Ammon's horn (tissue), 1 donor: ENCODE measurements around the gene USP31.
"Not testable (repeated sequence)": the region's sequence is repeated elsewhere in the genome, so short reads cannot be mapped to it uniquely, and the experiment has no call there.

Experiments
- DNase-seq: peaks from one replicate; pipeline ENCODE4 v3.0.0-alpha.2; 2016; ENCODE audit warnings: low spot score

USP31 gene

DNA sequence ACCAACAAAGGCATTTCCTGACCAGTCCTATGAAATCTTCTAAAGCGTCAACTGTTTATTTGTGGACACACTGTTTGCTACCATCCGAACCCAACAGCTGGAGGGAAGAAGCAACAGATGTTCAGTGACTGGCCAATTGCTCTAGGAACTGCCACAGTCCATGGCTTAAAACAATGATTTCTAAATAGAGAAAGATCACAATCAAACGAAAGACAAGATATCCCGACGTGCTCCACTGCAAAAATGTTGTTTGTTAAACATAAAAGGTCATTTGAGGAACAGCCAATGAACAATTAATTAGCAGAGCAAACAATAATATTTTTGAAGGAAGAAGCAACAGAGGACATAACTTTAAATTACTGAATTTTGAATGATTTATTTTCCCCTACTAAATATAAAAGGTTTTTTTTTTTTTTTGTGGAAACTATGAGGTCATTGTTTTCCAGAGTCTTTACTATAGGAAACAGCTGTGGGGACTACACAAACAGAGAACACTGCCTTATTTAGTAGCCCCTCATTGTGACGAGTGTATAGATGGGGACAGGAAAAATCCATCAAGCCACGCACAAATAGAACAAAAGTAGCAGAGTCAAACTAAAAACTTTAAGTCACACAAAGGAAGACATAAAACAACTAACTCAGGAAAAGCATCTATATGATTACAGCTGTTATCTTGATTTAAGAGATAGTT lies 17.2 kb downstream of the USP31 start:
- peak; percentile 78 for DNase-seq

DNA sequence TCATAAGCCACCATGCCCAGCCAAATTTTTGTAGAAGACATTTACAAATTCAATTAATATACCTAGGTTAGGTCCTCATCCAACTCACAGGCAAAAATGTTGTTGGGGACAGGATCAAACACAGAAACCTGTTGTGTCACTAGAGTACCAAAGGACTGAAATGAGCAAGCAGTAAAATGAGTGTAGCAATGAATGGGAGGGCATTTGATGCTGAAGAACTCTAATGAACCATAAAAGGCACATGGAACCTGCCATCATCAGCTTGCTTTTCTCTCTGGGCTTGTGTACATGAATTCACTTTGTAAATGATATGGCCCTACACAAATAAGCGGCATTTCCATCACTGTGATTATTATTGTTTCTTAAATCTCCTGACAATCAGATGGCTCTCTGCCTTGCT lies 17.8 kb downstream of the USP31 start:
- no peak for DNase-seq

- DNase-seq, result no peak
Measured at GRCh38 chr16:23131036-23131435, 18.2 kb downstream of the USP31 start.

DNA sequence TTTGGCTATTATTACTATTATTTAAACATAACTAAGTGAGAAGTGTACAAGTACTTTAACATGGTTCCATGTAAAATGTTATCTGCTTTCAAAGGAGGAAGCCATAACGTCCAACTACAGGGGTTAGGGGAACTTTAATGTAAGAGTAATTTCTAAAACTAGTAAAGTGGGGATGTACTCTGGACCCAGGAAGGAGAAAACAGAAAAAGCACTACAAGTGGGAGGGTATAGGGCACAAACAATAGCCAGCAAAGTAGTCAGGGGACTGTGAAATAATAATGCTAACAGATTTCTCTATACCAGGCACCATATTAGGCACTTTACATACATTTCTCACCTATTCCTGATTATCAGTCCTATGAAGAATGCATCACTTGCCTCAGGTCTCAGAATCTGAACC lies 19.6 kb downstream of the USP31 start:
- DNase-seq, result no peak

DNA sequence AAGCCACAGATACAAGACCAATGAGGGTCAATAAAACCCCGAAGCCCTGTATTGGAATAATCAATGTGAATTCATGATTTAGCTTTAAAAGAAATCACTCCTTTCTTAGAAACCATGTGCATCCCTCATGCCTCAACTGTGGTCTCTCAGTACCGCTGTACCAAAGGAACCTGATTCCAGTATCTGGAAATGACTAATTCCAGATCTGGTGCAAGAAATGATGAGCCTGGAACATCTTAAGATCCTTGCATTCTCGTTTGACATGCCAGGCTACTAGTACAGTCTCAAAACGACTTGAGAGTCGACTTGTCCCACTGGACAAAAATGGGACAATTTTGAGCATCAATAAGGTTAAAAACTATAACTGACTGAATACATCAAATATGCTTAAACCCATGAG lies 21.2 kb downstream of the USP31 start:
- DNase-seq, result no peak

- DNase-seq, result no peak
Measured at GRCh38 chr16:23125277-23125676, 24.0 kb downstream of the USP31 start.

DNA sequence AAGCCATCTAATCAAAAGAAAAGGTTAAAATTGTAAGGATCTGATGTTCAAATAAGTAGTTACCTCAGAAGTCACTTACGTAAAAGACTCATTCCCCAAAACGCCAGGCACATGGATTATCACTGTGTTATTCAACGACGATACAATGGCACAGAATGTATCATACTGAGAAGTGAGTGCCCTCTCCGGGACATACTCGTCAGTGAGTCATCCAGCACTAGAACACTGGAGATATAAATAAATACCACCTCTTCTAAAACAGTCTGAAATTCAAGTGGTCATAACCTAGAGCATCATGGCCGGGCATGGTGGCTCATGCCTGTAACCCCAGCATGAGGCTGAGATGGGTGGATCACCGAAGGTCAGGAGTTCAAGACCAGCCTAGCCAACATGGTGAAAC lies 24.9 kb downstream of the USP31 start:
- DNase-seq, result peak; percentile 43

- DNase-seq, result no peak
Measured at GRCh38 chr16:23122144-23122543, 27.1 kb downstream of the USP31 start.

DNA sequence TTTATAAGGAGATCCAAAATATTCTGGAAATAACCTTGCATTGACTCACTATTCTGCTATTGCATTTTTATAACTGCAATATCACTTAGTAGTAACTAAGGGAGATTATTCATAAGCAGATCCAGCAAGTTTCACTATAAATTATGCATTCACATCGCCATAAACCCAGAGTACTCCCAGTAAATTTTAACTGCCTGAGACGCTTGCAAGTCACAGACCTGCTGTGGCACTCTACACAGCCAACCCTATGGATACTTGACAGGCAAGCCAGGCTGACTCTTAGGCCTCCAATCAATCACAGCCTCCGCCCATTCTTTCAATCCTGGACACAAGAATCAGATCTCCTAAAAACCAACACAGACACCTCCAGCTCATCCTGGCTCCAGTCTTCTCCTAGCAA lies 28.2 kb downstream of the USP31 start:
- no peak for DNase-seq

DNA sequence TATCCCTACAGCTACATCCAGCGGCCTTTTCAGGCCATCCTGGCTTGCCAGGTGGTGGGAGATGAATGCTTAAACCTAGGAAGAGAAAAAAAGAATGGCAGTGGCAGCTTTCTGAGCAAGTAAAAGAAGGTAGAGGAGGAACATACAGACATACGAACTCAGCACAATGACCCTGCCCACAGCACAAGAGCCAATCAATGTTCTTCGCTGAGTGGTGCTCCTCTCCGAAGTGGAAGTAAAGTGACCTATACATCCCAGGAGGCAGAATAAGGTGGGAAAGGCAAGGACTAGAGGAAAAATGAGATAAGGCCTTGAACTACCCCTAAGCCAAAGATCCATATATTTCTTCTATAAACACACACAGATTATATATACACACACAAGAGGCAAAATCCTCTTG lies 28.7 kb downstream of the USP31 start:
- no peak for DNase-seq

GRCh38 chr16:23119570-23119969 lies 29.7 kb downstream of the USP31 start:
- no peak for DNase-seq

DNA sequence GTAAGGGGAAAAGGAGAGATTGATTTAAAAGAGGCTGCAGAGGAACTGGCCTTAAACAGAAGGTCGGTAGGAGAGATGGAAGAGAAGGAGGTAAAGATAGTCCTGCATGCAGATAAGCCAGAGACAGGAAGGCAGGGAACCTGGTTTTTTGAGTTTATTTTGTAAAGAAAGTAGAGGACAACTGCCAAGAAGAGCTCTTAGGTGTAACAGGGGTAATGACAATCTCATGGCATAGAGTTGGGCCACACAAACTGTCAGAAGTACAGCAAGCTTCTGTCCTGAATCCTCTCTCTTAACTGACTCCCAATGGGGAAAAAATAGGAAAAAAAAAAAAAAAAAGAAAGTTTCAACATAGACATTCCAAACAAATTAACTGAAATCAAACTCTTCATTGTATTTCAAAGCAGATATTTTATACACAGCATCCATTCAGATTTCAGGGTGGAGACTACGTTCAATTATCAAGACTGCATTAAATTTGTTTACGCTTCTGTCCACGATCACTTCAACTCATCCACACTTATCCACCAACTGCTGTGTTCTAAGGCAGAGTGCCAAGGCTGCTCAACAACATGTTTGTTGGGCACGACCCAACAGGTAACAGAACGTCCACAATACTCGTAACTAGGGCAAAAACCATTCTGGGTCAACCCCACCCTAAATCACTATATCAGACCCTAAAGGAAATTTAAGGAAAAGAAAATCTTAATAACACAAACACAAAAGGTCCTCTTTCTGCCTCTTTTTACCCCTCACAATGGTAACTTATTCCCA lies 34.9 kb downstream of the USP31 start:
- no peak for DNase-seq

- no peak for DNase-seq
Measured at GRCh38 chr16:23113185-23113584, 36.1 kb downstream of the USP31 start.

- DNase-seq, result no peak
Measured at GRCh38 chr16:23110257-23110899, 38.9 kb downstream of the USP31 start.

DNA sequence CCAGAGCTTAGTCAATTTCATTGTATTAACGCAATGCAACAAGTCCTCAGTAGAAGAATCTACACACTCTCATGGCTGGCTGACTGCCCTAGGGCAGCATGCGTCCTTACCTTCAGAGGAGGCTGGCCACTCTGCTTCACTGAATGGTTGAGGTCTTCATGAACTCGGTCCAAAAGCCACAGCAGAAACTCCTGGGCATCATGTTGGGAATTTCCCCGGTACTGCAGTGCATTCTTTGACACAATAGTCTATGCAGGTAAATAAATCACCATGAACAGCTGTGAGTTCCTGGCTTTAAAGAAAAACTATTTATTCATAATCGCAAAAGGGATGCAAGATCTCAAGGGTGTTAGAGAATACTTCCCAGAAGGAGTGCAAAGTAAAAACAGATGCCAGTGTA lies 41.3 kb downstream of the USP31 start:
- no peak for DNase-seq

- DNase-seq, result no peak
Measured at GRCh38 chr16:23107117-23107516, 42.1 kb downstream of the USP31 start.

DNA sequence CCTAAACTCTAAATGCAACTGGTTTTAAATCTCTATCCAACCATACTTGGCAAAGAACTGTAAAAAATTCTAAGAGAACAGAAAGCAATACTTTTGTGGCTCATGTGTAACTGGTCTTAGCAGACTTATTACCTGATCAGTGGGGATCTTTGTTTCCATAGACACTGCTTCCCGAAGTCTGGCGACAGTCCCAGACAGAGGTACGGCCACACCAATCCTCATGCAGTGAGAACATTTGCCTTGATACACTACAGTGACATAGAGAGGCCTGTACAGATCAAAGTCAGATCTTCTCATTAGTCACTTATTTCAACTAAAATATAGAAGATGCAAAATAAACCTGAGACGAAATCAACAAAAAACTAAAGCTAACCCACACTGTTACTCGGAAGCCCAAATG lies 43.9 kb downstream of the USP31 start:
- DNase-seq, result no peak

- no peak for DNase-seq
Measured at GRCh38 chr16:23104032-23104955, 45.0 kb downstream of the USP31 start.

- DNase-seq, result no peak
Measured at GRCh38 chr16:23103603-23104002, 45.6 kb downstream of the USP31 start.

DNA sequence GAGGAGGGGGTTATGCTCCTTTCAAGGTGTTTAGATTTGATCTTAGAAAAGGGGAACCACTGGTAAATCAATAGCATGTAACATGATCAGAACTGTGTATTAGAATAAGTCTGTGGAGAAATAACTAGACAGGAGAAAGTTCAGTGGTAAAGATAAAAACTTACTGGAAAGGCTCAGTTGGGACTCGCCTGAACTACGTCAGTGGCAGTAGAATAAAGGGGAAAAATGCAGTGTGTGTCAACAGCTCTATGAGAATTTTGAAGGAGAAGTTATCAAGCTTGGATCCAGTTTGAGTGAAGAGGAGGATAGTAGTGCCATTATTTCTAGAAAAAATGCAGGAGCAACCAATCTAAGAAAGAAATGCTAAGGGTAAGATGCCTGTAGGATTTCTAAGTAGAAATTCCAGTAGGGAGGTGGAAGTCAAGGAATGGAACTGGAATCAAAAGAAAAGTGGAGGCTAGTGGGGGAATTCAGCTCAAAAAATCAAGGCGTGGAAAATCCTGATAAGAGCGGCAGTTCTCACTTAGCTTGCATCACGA lies 48.2 kb downstream of the USP31 start:
- no peak for DNase-seq

- not testable (repeated sequence) for DNase-seq
Measured at GRCh38 chr16:23096450-23096849, 52.8 kb downstream of the USP31 start.

- DNase-seq, result not testable (repeated sequence)
Measured at GRCh38 chr16:23094136-23094535, 55.1 kb downstream of the USP31 start.
